HEK293T (cell line): ENCODE measurements around the gene ANTXR1.

Experiments used
- ARNT ChIP-seq: fragments of 450-650 bp; IDR thresholded peaks from 2 replicates; pipeline ENCODE4 v1.6.1; 2017; ENCODE audit warnings: mild to moderate bottlenecking
- BHLHE40 ChIP-seq: fragments of 450-650 bp; IDR thresholded peaks from 2 replicates; pipeline ENCODE4 v1.6.1; 2016; ENCODE audit warnings: mild to moderate bottlenecking, moderate library complexity, borderline replicate concordance
- ELF4 ChIP-seq: fragments of 450-650 bp; IDR thresholded peaks from 2 replicates; pipeline ENCODE4 v1.6.1; 2017; ENCODE audit warnings: antibody characterized with exemption
- FOXA1 ChIP-seq: fragments of 450-650 bp; IDR thresholded peaks from 2 replicates; pipeline ENCODE4 v1.6.1; 2016; ENCODE audit warnings: mild to moderate bottlenecking
- FOXM1 ChIP-seq: fragments of 450-650 bp; IDR thresholded peaks from 2 replicates; pipeline ENCODE4 v1.6.1; 2017; ENCODE audit warnings: mild to moderate bottlenecking, borderline replicate concordance
- HDGF ChIP-seq: fragments of 450-650 bp; IDR thresholded peaks from 2 replicates; pipeline ENCODE4 v1.6.1; 2017; ENCODE audit warnings: antibody characterized with exemption, borderline replicate concordance
- NFRKB ChIP-seq: fragments of 450-650 bp; IDR thresholded peaks from 2 replicates; pipeline ENCODE4 v1.6.1; 2016; ENCODE audit warnings: mild to moderate bottlenecking, moderate library complexity
- SP1 ChIP-seq: fragments of 450-650 bp; IDR thresholded peaks from 2 replicates; pipeline ENCODE4 v1.6.1; 2017
- SUZ12 ChIP-seq: fragments of 450-650 bp; IDR thresholded peaks from 2 replicates; pipeline ENCODE4 v1.6.1; 2016; ENCODE audit warnings: mild to moderate bottlenecking
- TARDBP ChIP-seq: fragments of 450-650 bp; IDR thresholded peaks from 2 replicates; pipeline ENCODE4 v1.6.1; 2016
- ZNF384 ChIP-seq: fragments of 450-650 bp; IDR thresholded peaks from 2 replicates; pipeline ENCODE4 v1.6.1; 2016
- TF ChIP-seq, protein P1 (sequence below): fragments of 450-650 bp; IDR thresholded peaks from 2 replicates; pipeline ENCODE4 v1.6.1; 2016

GRCh38 chr2:69272803-69273471 lies 260.0 kb downstream of the ANTXR1 start:
- no peak for TF ChIP-seq FOXM1
- TF ChIP-seq NFRKB, result no peak
- TF ChIP-seq, protein P1, sequence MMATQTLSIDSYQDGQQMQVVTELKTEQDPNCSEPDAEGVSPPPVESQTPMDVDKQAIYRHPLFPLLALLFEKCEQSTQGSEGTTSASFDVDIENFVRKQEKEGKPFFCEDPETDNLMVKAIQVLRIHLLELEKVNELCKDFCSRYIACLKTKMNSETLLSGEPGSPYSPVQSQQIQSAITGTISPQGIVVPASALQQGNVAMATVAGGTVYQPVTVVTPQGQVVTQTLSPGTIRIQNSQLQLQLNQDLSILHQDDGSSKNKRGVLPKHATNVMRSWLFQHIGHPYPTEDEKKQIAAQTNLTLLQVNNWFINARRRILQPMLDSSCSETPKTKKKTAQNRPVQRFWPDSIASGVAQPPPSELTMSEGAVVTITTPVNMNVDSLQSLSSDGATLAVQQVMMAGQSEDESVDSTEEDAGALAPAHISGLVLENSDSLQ, result no peak
- TF ChIP-seq SP1, result no peak
- TF ChIP-seq FOXA1, result no peak
- TF ChIP-seq HDGF, result no peak
- TF ChIP-seq TARDBP, result no peak
- no peak for TF ChIP-seq BHLHE40
- TF ChIP-seq SUZ12, result no peak
- TF ChIP-seq ZNF384, result no peak
- no peak for TF ChIP-seq ELF4
- TF ChIP-seq ARNT, result no peak
